Measurements from ENCODE around the gene RALB.
"Not testable (repeated sequence)": the region's sequence is repeated elsewhere in the genome, so short reads cannot be mapped to it uniquely, and the experiment has no call there.

- not testable (repeated sequence) for TF ChIP-seq CTCF, POLR2A, POLR2AphosphoS5 (IDR thresholded peaks at IDR 0.05)
Measured at GRCh38 chr2:120310841-120311240, 58.2 kb downstream of the RALB start.

All from prostate gland (tissue), 2 donors.